Activated T-cell treated with anti-CD3 and anti-CD28 coated beads, Interleukin-2, amount 50 U/mL, for 4 hours (primary cell): ENCODE data around the gene GPR87. TPM values are rescaled to one million over a fixed set of nuclear protein-coding genes. Genes with fewer than 3 reads are reported as not detected.

ENCODE experiments used
- ATAC-seq, 2 donors: fragments of 200-7000 bp; cut with Tn5 transposase; one replicate each; pipeline ENCODE4 v1.10.0; 2021
- DNase-seq: peaks from one replicate; pipeline ENCODE4 v3.0.0-alpha.2; 2020
- H3K27me3 Mint-ChIP-seq: one replicate; pipeline ENCODE4 v1.8.0; 2021; ENCODE audit warnings: low read depth, mixed read lengths
- H3K36me3 Mint-ChIP-seq: one replicate; pipeline ENCODE4 v1.8.0; 2022; ENCODE audit warnings: mixed read lengths; ENCODE audit not compliant: insufficient read depth
- H3K4me1 Mint-ChIP-seq: one replicate; pipeline ENCODE4 v1.8.0; 2021; ENCODE audit warnings: low read depth, mixed read lengths
- H3K4me3 Mint-ChIP-seq: one replicate; pipeline ENCODE4 v1.8.0; 2021; ENCODE audit warnings: mild to moderate bottlenecking, moderate library complexity, mixed read lengths
- H3K9me3 Mint-ChIP-seq: one replicate; pipeline ENCODE4 v1.8.0; 2021; ENCODE audit warnings: mixed read lengths
- total RNA-seq, 3 donors: library from RNA; stranded (reverse); gene quantifications; one replicate each; pipeline ENCODE4 v1.2.1, GENCODE V29; 2021

GPR87 gene
- total RNA-seq, 3 donors from 2014 or later: 2.2 to 3.3 (median 2.7) TPM

GRCh38 chr3:151328298-151328995, 11.8 kb upstream of the GPR87 start:
- DNase-seq (no peak), ATAC-seq (peak; percentile 71 to 93)
- Mint-ChIP-seq H3K4me1 (peaks cover 8% of the 10 kb centered on the region), H3K9me3 (no peaks in the 10 kb centered on the region), H3K4me3 (no peak overlapping the region), H3K36me3 (no peaks in the 10 kb centered on the region), H3K27me3 (peaks cover 19% of the 10 kb centered on the region)

GRCh38 chr3:151327571-151328198, 11.1 kb upstream of the GPR87 start:
- Mint-ChIP-seq H3K4me1 (peaks cover 8% of the 10 kb centered on the region), H3K27me3 (peaks cover 19% of the 10 kb centered on the region)
- no peak for ATAC-seq

GRCh38 chr3:151322511-151322910, 5.9 kb upstream of the GPR87 start:
- H3K4me1 Mint-ChIP-seq: peaks cover 5% of the 10 kb centered on the region
- DNase-seq: no peak
- H3K9me3 Mint-ChIP-seq: no peaks in the 10 kb centered on the region
- ATAC-seq: no peak
- H3K27me3 Mint-ChIP-seq: peaks cover 5% of the 10 kb centered on the region
- no peak overlapping the region for H3K4me3 Mint-ChIP-seq
- H3K36me3 Mint-ChIP-seq: no peaks in the 10 kb centered on the region

More at GRCh38 chr3:151327571-151328198, 11.1 kb upstream of the GPR87 start:
- no peaks in the 10 kb centered on the region for H3K36me3 Mint-ChIP-seq
- no peak overlapping the region for H3K4me3 Mint-ChIP-seq
- DNase-seq: no peak
- H3K9me3 Mint-ChIP-seq: no peaks in the 10 kb centered on the region

- Mint-ChIP-seq H3K9me3 (no peaks in the 10 kb centered on the region), H3K4me1 (peaks cover 8% of the 10 kb centered on the region), H3K36me3 (no peaks in the 10 kb centered on the region), H3K4me3 (no peak overlapping the region), H3K27me3 (peaks cover 3% of the 10 kb centered on the region)
- ATAC-seq: no peak
- DNase-seq: no peak
Measured at GRCh38 chr3:151321526-151321925, 4.9 kb upstream of the GPR87 start.

- ATAC-seq (no peak), DNase-seq (no peak)
- Mint-ChIP-seq H3K9me3 (no peaks in the 10 kb centered on the region), H3K4me3 (no peak overlapping the region), H3K4me1 (peaks cover 17% of the 10 kb centered on the region), H3K27me3 (peaks cover 2% of the 10 kb centered on the region), H3K36me3 (no peaks in the 10 kb centered on the region)
Measured at GRCh38 chr3:151320131-151320530, 3.5 kb upstream of the GPR87 start.

GRCh38 chr3:151319628-151320027, 3.0 kb upstream of the GPR87 start:
- peaks cover 5% of the 10 kb centered on the region for H3K27me3 Mint-ChIP-seq

GRCh38 chr3:151318991-151319390, 2.4 kb upstream of the GPR87 start:
- ATAC-seq (no peak), DNase-seq (no peak)
- Mint-ChIP-seq H3K4me1 (peaks cover 19% of the 10 kb centered on the region), H3K9me3 (no peaks in the 10 kb centered on the region), H3K4me3 (no peak overlapping the region), H3K36me3 (no peaks in the 10 kb centered on the region), H3K27me3 (peaks cover 5% of the 10 kb centered on the region)

More at GRCh38 chr3:151319628-151320027, 3.0 kb upstream of the GPR87 start:
- Mint-ChIP-seq H3K4me3 (no peak overlapping the region), H3K36me3 (no peaks in the 10 kb centered on the region), H3K4me1 (peaks cover 19% of the 10 kb centered on the region), H3K9me3 (no peaks in the 10 kb centered on the region)
- DNase-seq: no peak
- ATAC-seq: peak in 1 of 2 donors; percentile 15

- peaks cover 5% of the 10 kb centered on the region for H3K27me3 Mint-ChIP-seq
- H3K36me3 Mint-ChIP-seq: no peaks in the 10 kb centered on the region
- DNase-seq: no peak
- H3K9me3 Mint-ChIP-seq: no peaks in the 10 kb centered on the region
- peaks cover 19% of the 10 kb centered on the region for H3K4me1 Mint-ChIP-seq
- no peak for ATAC-seq
- H3K4me3 Mint-ChIP-seq: no peak overlapping the region
Measured at GRCh38 chr3:151318313-151318712, 1.7 kb upstream of the GPR87 start.

GRCh38 chr3:151315846-151316245, 774 bp downstream of the GPR87 start:
- no peak for DNase-seq
- Mint-ChIP-seq H3K27me3 (peaks cover 5% of the 10 kb centered on the region), H3K4me1 (peaks cover 17% of the 10 kb centered on the region), H3K36me3 (no peaks in the 10 kb centered on the region), H3K9me3 (no peaks in the 10 kb centered on the region), H3K4me3 (peak overlapping the region; percentile 36)
- no peak for ATAC-seq

- no peak overlapping the region for H3K4me3 Mint-ChIP-seq
- no peaks in the 10 kb centered on the region for H3K36me3 Mint-ChIP-seq
- ATAC-seq (no peak), DNase-seq (no peak)
- peaks cover 17% of the 10 kb centered on the region for H3K4me1 Mint-ChIP-seq
- peaks cover 5% of the 10 kb centered on the region for H3K27me3 Mint-ChIP-seq
- H3K9me3 Mint-ChIP-seq: no peaks in the 10 kb centered on the region
Measured at GRCh38 chr3:151315136-151315535, 1.5 kb downstream of the GPR87 start.

GRCh38 chr3:151314593-151314992, 2.0 kb downstream of the GPR87 start:
- ATAC-seq: no peak
- no peak for DNase-seq
- Mint-ChIP-seq H3K9me3 (no peaks in the 10 kb centered on the region), H3K4me1 (peaks cover 17% of the 10 kb centered on the region), H3K36me3 (no peaks in the 10 kb centered on the region), H3K27me3 (peaks cover 5% of the 10 kb centered on the region), H3K4me3 (no peak overlapping the region)

- Mint-ChIP-seq H3K4me3 (no peak overlapping the region), H3K36me3 (no peaks in the 10 kb centered on the region), H3K27me3 (peaks cover 5% of the 10 kb centered on the region), H3K4me1 (peaks cover 17% of the 10 kb centered on the region), H3K9me3 (no peaks in the 10 kb centered on the region)
- no peak for ATAC-seq
- no peak for DNase-seq
Measured at GRCh38 chr3:151314137-151314536, 2.5 kb downstream of the GPR87 start.

GRCh38 chr3:151312972-151313371, 3.6 kb downstream of the GPR87 start:
- no peak for ATAC-seq

GRCh38 chr3:151309566-151309965, 7.1 kb downstream of the GPR87 start:
- DNase-seq: no peak
- no peak overlapping the region for H3K4me3 Mint-ChIP-seq
- ATAC-seq: no peak
- H3K36me3 Mint-ChIP-seq: no peaks in the 10 kb centered on the region
- peaks cover 34% of the 10 kb centered on the region for H3K4me1 Mint-ChIP-seq
- no peaks in the 10 kb centered on the region for H3K9me3 Mint-ChIP-seq
- no peaks in the 10 kb centered on the region for H3K27me3 Mint-ChIP-seq

More at GRCh38 chr3:151312972-151313371, 3.6 kb downstream of the GPR87 start:
- Mint-ChIP-seq H3K36me3 (no peaks in the 10 kb centered on the region), H3K9me3 (no peaks in the 10 kb centered on the region), H3K4me1 (peaks cover 18% of the 10 kb centered on the region), H3K27me3 (peaks cover 5% of the 10 kb centered on the region), H3K4me3 (no peak overlapping the region)
- DNase-seq: no peak
